Muscle layer of duodenum (tissue), 2 donors: ENCODE data around the gene VN1R2.
"Not testable (repeated sequence)": the region's sequence is repeated elsewhere in the genome, so short reads cannot be mapped to it uniquely, and the experiment has no call there.

Experiments
- H3K27ac ChIP-seq: one replicate; pipeline ENCODE4 v1.7.0; 2013; ENCODE audit warnings: mild to moderate bottlenecking, low read length
- H3K27me3 ChIP-seq: one replicate; pipeline ENCODE4 v1.7.0; 2013; ENCODE audit warnings: low read depth, mild to moderate bottlenecking, control low read depth, low read length
- H3K36me3 ChIP-seq, 2 donors: one replicate each; pipeline ENCODE4 v1.7.0; 2013; ENCODE audit warnings: low read length in 2 of 2, control low read depth in 1 of 2, mild to moderate bottlenecking in 1 of 2; ENCODE audit not compliant: insufficient read depth in 2 of 2, control insufficient read depth in 1 of 2
- H3K4me1 ChIP-seq, 2 donors: one replicate each; pipeline ENCODE4 v1.7.0; 2013; ENCODE audit warnings: low read length in 2 of 2, mild to moderate bottlenecking in 2 of 2, control low read depth in 1 of 2, moderate library complexity in 1 of 2; ENCODE audit not compliant: insufficient read depth in 2 of 2, control insufficient read depth in 1 of 2
- H3K4me3 ChIP-seq, 2 donors: one replicate each; pipeline ENCODE4 v1.7.0; 2013; ENCODE audit warnings: low read length in 2 of 2, low read depth in 1 of 2, mild to moderate bottlenecking in 1 of 2
- H3K9me3 ChIP-seq, 2 donors: one replicate each; pipeline ENCODE4 v1.7.0; 2013; ENCODE audit warnings: low read length in 2 of 2, control low read depth in 1 of 2, mild to moderate bottlenecking in 1 of 2; ENCODE audit not compliant: control insufficient read depth in 1 of 2
- donor health status: healthy.

The VN1R2 gene

GRCh38 chr19:53272044-53272443, 14.0 kb downstream of the VN1R2 start:
- no peak overlapping the region for H3K27ac ChIP-seq
- no peaks in the 10 kb centered on the region for H3K4me1 ChIP-seq
- H3K36me3 ChIP-seq, result no peaks in the 10 kb centered on the region
- no peaks in the 10 kb centered on the region for H3K9me3 ChIP-seq
- H3K4me3 ChIP-seq, result no peak overlapping the region
- H3K27me3 ChIP-seq, result no peaks in the 10 kb centered on the region

GRCh38 chr19:53275480-53275879, 17.4 kb downstream of the VN1R2 start:
- Histone ChIP-seq H3K27ac (no peak overlapping the region), H3K27me3 (no peaks in the 10 kb centered on the region), H3K36me3 (no peaks in the 10 kb centered on the region), H3K9me3 (no peaks in the 10 kb centered on the region), H3K4me1 (no peaks in the 10 kb centered on the region), H3K4me3 (no peak overlapping the region)

DNA sequence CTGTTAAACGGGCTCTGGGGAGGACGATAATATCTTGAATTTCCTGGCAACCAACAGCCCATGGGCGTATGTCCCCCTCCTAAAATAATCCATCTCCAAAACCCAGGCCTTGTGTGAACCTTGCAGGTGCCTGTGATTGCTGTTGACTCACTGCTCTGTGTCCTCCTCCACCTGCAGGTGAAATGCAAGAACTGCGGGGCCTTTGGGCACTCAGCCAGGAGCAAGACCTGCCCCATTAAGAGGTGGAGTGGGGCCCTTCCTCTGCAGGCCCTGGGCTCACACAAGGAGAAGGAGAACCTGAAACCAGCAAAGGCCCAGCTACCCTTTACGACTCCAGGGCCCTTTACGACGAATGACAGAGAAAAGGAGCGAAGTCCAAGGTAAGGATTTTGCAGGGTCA, 23.9 kb downstream of the VN1R2 start:
- not testable (repeated sequence) for H3K9me3 ChIP-seq, H3K4me3 ChIP-seq, H3K36me3 ChIP-seq, H3K4me1 ChIP-seq, H3K27ac ChIP-seq, H3K27me3 ChIP-seq

- Histone ChIP-seq H3K27ac (no peak overlapping the region), H3K36me3 (no peaks in the 10 kb centered on the region), H3K9me3 (no peaks in the 10 kb centered on the region), H3K4me3 (no peak overlapping the region), H3K4me1 (no peaks in the 10 kb centered on the region), H3K27me3 (no peaks in the 10 kb centered on the region)
Measured at GRCh38 chr19:53285087-53285486, 27.0 kb downstream of the VN1R2 start.

- H3K4me3 ChIP-seq, result no peak overlapping the region
- peaks cover 12 to 29% of the 10 kb centered on the region in 2 donors for H3K9me3 ChIP-seq
- H3K27me3 ChIP-seq, result no peaks in the 10 kb centered on the region
- H3K4me1 ChIP-seq, result no peaks in the 10 kb centered on the region
- H3K27ac ChIP-seq, result no peak overlapping the region
- no peaks in the 10 kb centered on the region for H3K36me3 ChIP-seq
Measured at GRCh38 chr19:53290758-53291549, 32.9 kb downstream of the VN1R2 start.

- peak overlapping the region in 1 of 2 donors; percentile 15 for H3K4me3 ChIP-seq
- H3K27ac ChIP-seq, result no peak overlapping the region
- H3K9me3 ChIP-seq, result peaks cover 12 to 39% of the 10 kb centered on the region in 2 donors
- H3K36me3 ChIP-seq, result no peaks in the 10 kb centered on the region
- H3K4me1 ChIP-seq, result no peaks in the 10 kb centered on the region
- H3K27me3 ChIP-seq, result no peaks in the 10 kb centered on the region
Measured at GRCh38 chr19:53294786-53295441, 36.8 kb downstream of the VN1R2 start.

GRCh38 chr19:53301341-53301740, 43.2 kb downstream of the VN1R2 start:
- H3K4me3 ChIP-seq, H3K36me3 ChIP-seq, H3K4me1 ChIP-seq, H3K27ac ChIP-seq, H3K9me3 ChIP-seq, H3K27me3 ChIP-seq: not testable (repeated sequence)

GRCh38 chr19:53308339-53308811, 50.3 kb downstream of the VN1R2 start:
- Histone ChIP-seq H3K9me3 (no peaks in the 10 kb centered on the region), H3K36me3 (no peaks in the 10 kb centered on the region), H3K4me1 (peaks cover 0 to 7% of the 10 kb centered on the region in 2 donors), H3K27me3 (no peaks in the 10 kb centered on the region), H3K4me3 (peak overlapping the region in 1 of 2 donors; percentile 44), H3K27ac (no peak overlapping the region)
